Endothelial cell of umbilical vein (primary cell): ENCODE results near the gene PIK3R6. TPM values are rescaled to one million over a fixed set of nuclear protein-coding genes. Genes with fewer than 3 reads are reported as not detected.

Experiments
- BruUV-seq: library from RNA; stranded (reverse); fragments of 400-500 nt; replicated peaks from 2 replicates; lab custom pipeline; 2021; lab: Mats Ljungman, UMichigan
- CTCF ChIA-PET: fragments of 300-600, 350-600 bp; sonication (Branson Sonifier 250); formaldehyde crosslinking; loops from one replicate; lab custom pipeline; 2021; ENCODE audit warnings: antibody characterized with exemption, inconsistent platforms; lab: Charles Lee
- POLR2A ChIA-PET: fragments of 300-600, 350-600 bp; sonication (Branson Sonifier 250); formaldehyde crosslinking; loops from one replicate; lab custom pipeline; 2021; ENCODE audit warnings: antibody characterized with exemption, inconsistent platforms; lab: Charles Lee
- DNase-seq: peaks from one replicate; pipeline ENCODE4 v3.0.0-alpha.2; 2011; ENCODE audit warnings: low read depth, low spot score
- FAIRE-seq: peaks from 2 replicates; lab custom pipeline; 2011; peaks lifted over from hg19 to GRCh38; lab: Jason Lieb, UNC
- H2AFZ ChIP-seq: 2 replicates; pipeline ENCODE4 v1.6.0; 2012; ENCODE audit warnings: low read depth, low read length, control low read depth, inconsistent platforms
- H3K27ac ChIP-seq: 2 replicates; pipeline ENCODE4 v1.5.1; 2011; ENCODE audit warnings: low read depth, mild to moderate bottlenecking, control low read depth, low read length, moderate library complexity; ENCODE audit not compliant: insufficient read depth
- H3K27me3 ChIP-seq, 2 experiments: 2 replicates each; pipeline versions ENCODE4 v1.6.0 to v1.6.1; 2011; ENCODE audit warnings: low read length in 2 of 2, mixed read lengths in 1 of 2; ENCODE audit not compliant: control insufficient read depth in 2 of 2, insufficient read depth in 2 of 2
- H3K36me3 ChIP-seq, 2 experiments: 2 replicates in 1 of 2; 3 replicates in 1 of 2; pipeline ENCODE4 v1.5.1; 2011; ENCODE audit warnings: low read length in 2 of 2, mild to moderate bottlenecking in 1 of 2, moderate library complexity in 1 of 2; ENCODE audit not compliant: control insufficient read depth in 2 of 2, insufficient read depth in 2 of 2; ENCODE audit errors: extremely low read depth in 1 of 2
- H3K4me1 ChIP-seq: 3 replicates; pipeline ENCODE4 v1.5.1; 2011; ENCODE audit warnings: mild to moderate bottlenecking, low read length; ENCODE audit not compliant: control insufficient read depth, insufficient read depth; ENCODE audit errors: extremely low read depth
- H3K4me2 ChIP-seq: 2 replicates; pipeline ENCODE4 v1.6.1; 2011; ENCODE audit warnings: low read length, control low read depth, mixed read lengths; ENCODE audit not compliant: insufficient read depth
- H3K4me3 ChIP-seq, 3 experiments: fragments of 200-600 bp in 1 of 3; sonication (generic), shearing (Covaris generic) in 1 of 3; replicated peaks in 1 of 3; 2 replicates each; pipeline ENCODE4 v1.5.1; 2011 to 2016; ENCODE audit warnings: control low read depth in 3 of 3, low read length in 3 of 3, mild to moderate bottlenecking in 2 of 3, inconsistent platforms in 1 of 3, low read depth in 1 of 3, moderate library complexity in 1 of 3; ENCODE audit not compliant: insufficient read depth in 1 of 3
- H3K79me2 ChIP-seq: 2 replicates; pipeline ENCODE4 v1.6.0; 2012; ENCODE audit warnings: low read length, inconsistent platforms; ENCODE audit not compliant: control insufficient read depth, insufficient read depth
- H3K9ac ChIP-seq: replicated peaks from 2 replicates; pipeline ENCODE3; 2011; ENCODE audit warnings: low read length, control low read depth; ENCODE audit not compliant: insufficient read depth; ENCODE audit errors: extremely low read depth
- H3K9me1 ChIP-seq: replicated peaks from 3 replicates; pipeline ENCODE4 v1.6.0; 2011; ENCODE audit warnings: mild to moderate bottlenecking, low read length; ENCODE audit not compliant: control insufficient read depth, insufficient read depth; ENCODE audit errors: extremely low read depth
- H3K9me3 ChIP-seq: replicated peaks from 2 replicates; pipeline ENCODE4 v1.5.1; 2012; ENCODE audit warnings: low read length, inconsistent platforms; ENCODE audit not compliant: control insufficient read depth, insufficient read depth
- H4K20me1 ChIP-seq: replicated peaks from 2 replicates; pipeline ENCODE3; 2011; ENCODE audit warnings: mild to moderate bottlenecking, low read length; ENCODE audit not compliant: control insufficient read depth, insufficient read depth; ENCODE audit errors: extremely low read depth
- CTCF ChIP-seq, 2 donors: IDR thresholded peaks; 1 replicate in 1 of 2; 2 replicates in 1 of 2; pipeline ENCODE4 v1.5.1; 2011; ENCODE audit warnings: low read length in 2 of 2, mild to moderate bottlenecking in 2 of 2, moderate library complexity in 2 of 2, control low read depth in 1 of 2, inconsistent platforms in 1 of 2, low read depth in 1 of 2; ENCODE audit not compliant: insufficient read depth in 1 of 2; ENCODE audit errors: extremely low read depth in 1 of 2
- POLR2AphosphoS5 ChIP-seq: IDR thresholded peaks from 2 replicates; pipeline ENCODE4 v1.6.1; 2012; ENCODE audit warnings: low read depth, mild to moderate bottlenecking, control low read depth, low read length, moderate library complexity; ENCODE audit not compliant: insufficient read depth
- dilution Hi-C: fragments of 300-500 bp; cut with MboI; formaldehyde crosslinking; loops from one replicate; pipeline ENCODE4 v1.15.0; 2019; ENCODE audit warnings: low sequenced_read_pairs; ENCODE audit not compliant: extremely low pct_ligation_motif_present
- intact Hi-C: fragments of 100-400 bp; cut with micrococcal nuclease; formaldehyde crosslinking; loops from one replicate; pipeline ENCODE4 v1.10.0; 2022
- polyA plus RNA-seq, 4 experiments: library from polyadenylated mRNA; depleted of rRNA in 3 of 4; stranded (reverse) in 3 of 4; unstranded in 1 of 4; fragments of >200 nt; gene quantifications; 2 replicates each; pipeline versions ENCODE4 v1.2.1 to v1.2.3, GENCODE V29; 2011 to 2012; ENCODE audit warnings: missing spikeins in 1 of 4
- total RNA-seq: library from RNA; stranded (reverse); gene quantifications from 2 replicates; pipeline ENCODE4 v1.2.3, GENCODE V29; 2021

PIK3R6 gene
- total and polyA plus RNA-seq, 2 donors (not counting 3 experiments of a cell fraction or from before 2014, with no cell fraction given): not detected

DNA sequence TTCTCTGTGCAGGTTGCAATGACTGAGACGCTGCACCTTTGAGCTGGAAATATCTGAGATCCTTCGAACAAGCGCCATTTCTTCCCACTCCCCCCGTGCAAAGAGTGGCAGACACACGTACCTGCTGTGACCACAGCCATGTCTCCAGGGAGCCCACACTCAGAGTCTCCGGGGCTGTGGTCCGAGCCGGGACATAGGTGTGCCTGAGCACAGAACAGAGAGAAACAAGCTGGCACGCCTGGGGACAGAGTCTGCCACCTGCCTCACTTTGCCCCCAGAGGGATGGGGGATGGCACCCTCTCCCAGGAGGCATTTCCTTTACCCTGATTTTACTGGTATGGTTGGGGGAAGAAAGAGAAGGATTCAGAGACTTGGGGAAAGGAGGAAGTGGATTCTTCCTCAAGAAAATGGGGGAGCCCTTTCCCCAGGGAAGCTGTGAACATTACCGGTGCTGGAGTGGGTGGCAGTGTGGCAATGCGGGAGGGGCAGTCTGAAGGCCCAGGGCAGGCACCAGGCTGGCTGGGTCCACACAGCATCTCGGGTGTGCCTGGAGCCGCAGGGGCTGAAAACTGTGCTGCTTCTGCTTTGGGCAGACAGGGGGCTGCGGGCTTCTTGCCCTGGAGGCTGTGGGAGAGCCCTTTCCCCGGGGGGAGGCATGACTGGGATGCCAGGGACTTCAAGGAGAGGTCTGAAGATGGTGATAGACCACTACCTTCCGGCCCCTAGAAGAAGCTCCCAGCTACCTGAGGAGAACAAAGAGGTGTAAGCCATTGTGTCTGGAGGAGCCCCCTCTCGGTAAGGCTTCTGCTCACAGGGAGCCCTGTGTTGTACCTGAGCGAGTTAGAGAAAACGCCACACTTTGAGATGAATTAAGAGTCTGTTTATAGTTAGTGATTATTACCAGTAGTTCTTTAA is 6.6 kb upstream of the PIK3R6 start:
- CTCF ChIA-PET: no interaction called here
- Histone ChIP-seq H2AFZ (no peak overlapping the region), H3K4me2 (no peak overlapping the region), H3K9me1 (no peaks in the 10 kb centered on the region), H3K79me2 (no peaks in the 10 kb centered on the region), H3K36me3 (no peaks in the 10 kb centered on the region), H4K20me1 (no peaks in the 10 kb centered on the region), H3K27ac (no peak overlapping the region), H3K4me1 (no peaks in the 10 kb centered on the region), H3K27me3 (peaks cover 0 to 4% of the 10 kb centered on the region in 2 experiments), H3K4me3 (no peak overlapping the region), H3K9ac (no peak overlapping the region), H3K9me3 (no peaks in the 10 kb centered on the region)
- POLR2A ChIA-PET: no interaction called here
- FAIRE-seq: no peak
- intact Hi-C loops: no loop called here
- dilution Hi-C loops: no loop called here
- DNase-seq: no peak
- BruUV-seq: no TSS peak
- no peak for TF ChIP-seq POLR2AphosphoS5
- no peak for TF ChIP-seq CTCF (IDR thresholded peaks at IDR 0.05; ENCODE audit: extremely low read depth in 1 of 2, insufficient read depth in 1 of 2, low read depth in 1 of 2, low read length in 2 of 2)
